OCI-LY7 (cell line): ENCODE data around the gene MSRB3.

Experiments used
- EZH2phosphoT487 ChIP-seq: fragments of 200-600 bp; sonication (generic); IDR thresholded peaks from 2 replicates; pipeline ENCODE4 v1.6.1; 2018; ENCODE audit warnings: low read depth, borderline replicate concordance, mild to moderate bottlenecking, mixed run types, antibody characterized with exemption, low read length, moderate library complexity, mixed read lengths
- TF ChIP-seq, protein P1 (sequence below): fragments of 200-600 bp; sonication (generic); conservative IDR thresholded peaks from 2 replicates; pipeline ENCODE4 v1.5.1; 2014; ENCODE audit warnings: mild to moderate bottlenecking, antibody characterized with exemption, low read length, moderate library complexity, mixed read lengths

DNA sequence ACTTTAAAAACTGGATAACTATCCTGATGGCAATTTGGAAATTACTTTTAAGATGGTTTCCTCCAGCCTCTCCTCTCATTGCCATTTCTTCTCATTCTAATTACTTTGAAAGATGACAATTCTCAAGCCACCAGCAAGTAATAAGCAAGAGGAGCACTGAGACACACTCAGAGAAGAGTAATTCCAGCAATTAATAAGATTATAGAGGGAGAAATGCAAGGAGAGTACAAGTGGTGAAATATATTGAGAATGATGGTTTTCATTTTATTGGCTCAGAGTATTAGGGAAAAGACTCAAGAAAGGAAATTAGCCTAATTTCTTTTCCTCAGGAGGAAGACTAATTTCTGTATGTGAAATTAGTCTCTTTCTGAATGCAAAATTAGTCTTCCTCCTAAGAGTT lies 20.5 kb upstream of the MSRB3 start:
- TF ChIP-seq, protein P1, sequence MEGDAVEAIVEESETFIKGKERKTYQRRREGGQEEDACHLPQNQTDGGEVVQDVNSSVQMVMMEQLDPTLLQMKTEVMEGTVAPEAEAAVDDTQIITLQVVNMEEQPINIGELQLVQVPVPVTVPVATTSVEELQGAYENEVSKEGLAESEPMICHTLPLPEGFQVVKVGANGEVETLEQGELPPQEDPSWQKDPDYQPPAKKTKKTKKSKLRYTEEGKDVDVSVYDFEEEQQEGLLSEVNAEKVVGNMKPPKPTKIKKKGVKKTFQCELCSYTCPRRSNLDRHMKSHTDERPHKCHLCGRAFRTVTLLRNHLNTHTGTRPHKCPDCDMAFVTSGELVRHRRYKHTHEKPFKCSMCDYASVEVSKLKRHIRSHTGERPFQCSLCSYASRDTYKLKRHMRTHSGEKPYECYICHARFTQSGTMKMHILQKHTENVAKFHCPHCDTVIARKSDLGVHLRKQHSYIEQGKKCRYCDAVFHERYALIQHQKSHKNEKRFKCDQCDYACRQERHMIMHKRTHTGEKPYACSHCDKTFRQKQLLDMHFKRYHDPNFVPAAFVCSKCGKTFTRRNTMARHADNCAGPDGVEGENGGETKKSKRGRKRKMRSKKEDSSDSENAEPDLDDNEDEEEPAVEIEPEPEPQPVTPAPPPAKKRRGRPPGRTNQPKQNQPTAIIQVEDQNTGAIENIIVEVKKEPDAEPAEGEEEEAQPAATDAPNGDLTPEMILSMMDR: no peak
- TF ChIP-seq EZH2phosphoT487: no peak
